GM21526 (cell line): Measurements from ENCODE around the gene GMDS.

Source experiments
- ATAC-seq: cut with Tn5 transposase; IDR thresholded peaks from one replicate; pipeline ENCODE4 v1.9.1; 2021; ENCODE audit warnings: moderate library complexity; ENCODE audit not compliant: unreplicated experiment, low FRiP score

GMDS gene

DNA sequence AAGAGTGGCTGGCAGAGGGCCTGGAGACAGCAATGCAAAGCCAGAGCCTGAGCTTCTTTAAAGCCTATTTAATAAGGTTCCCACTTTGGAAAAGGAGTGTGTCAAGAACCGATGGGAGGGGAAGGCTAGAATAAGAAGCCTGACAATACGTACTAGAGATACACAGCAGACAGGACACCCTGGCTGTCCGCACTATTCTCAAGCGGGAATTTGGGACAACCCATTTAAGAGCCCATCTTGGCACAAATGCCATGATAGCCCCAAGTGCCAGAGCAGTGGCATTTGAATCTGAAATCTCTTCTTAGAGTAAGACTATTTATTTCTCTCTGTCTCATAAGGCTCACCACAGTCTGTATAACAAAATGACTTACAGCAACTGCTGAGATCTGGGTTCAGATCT is 3.1 kb downstream of the GMDS start:
- no peak for ATAC-seq

DNA sequence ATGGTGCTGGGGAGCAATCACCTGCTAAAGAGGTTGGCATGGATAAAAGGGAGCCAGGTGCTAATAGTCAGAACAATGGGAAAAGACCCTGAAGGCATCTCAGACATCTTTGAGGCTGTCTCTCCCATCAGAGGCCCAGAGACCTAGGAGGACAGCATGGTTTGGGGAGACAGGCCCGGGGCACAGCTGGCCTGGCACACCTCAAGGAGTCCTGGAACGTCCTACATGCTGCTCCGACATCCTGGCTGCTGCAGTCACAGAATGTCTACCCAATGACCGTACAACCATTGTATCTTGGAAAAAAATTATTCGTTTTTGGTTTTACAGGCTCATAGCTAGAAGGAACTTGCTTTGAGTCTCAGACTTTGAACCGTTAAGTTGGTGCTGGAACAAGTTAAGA is 4.4 kb downstream of the GMDS start:
- no peak for ATAC-seq

DNA sequence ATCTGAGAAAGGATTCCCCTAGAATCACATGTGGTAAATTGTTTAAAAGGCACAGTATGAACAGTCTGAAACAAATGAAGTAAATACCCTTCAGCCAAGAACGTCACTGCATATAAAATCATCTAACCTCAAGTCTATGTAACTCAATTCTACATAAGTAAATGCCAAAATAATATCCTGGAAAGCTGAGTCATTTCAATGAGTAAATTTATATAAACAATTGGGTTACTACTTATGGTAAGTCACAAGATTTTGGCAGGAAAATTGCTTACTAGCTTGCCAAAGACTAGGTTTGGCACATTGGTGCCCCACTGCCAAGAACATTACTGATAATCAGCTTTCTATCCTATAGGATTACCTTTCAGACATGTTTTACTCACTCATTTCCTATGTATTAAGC is 8.4 kb downstream of the GMDS start:
- ATAC-seq, result no peak

DNA sequence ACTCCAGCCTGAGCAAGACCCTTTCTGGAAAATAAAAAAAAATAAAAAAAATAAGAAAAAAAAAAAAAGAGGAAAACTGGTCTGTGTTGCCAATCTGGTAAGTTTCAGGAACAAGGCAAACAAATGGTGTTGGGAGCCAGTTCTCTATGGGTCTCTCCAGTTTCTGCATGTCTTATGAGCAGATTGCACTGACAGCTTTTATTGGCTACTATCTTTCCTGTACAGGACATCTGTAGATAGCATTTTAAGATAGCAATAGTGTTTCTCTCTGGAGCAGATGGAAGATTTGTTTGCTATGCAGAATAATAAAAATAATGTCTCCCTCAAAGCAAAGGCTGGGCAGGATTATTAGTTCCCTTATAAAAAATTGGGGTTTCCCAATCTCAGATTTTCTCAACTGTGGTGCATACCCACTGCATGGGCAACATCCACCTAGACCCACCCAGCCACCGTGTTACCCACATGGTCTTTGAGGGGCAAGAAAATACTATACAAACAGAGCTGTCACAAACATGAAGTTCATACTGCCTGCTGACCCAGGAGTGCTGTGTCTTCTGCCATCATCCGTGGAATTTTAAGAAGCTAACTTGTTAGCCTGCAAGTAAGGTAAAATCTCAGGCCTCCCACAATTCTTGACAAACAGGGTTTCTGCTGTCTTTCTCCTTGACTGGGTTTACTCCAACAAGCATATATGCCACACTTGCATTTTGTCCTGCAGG is 9.5 kb downstream of the GMDS start:
- no peak for ATAC-seq

DNA sequence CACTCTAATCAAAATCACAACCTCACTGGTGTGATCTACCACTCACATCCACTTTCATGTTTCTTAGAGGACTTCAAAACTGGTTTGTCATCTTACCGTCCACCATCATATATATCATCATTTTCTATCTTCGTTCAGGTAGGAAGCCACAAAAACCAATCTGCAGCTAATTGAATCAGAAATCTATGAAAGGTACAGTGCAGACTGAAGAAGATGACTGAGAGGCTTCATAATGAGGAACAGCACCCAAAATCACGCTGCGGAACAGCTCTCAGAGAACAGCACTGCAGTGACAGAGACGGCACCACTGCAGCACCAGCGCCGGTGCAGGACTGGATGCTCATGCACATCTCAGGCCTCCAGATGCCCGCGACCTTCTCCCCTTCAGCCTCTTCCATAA is 13.0 kb downstream of the GMDS start:
- no peak for ATAC-seq

DNA sequence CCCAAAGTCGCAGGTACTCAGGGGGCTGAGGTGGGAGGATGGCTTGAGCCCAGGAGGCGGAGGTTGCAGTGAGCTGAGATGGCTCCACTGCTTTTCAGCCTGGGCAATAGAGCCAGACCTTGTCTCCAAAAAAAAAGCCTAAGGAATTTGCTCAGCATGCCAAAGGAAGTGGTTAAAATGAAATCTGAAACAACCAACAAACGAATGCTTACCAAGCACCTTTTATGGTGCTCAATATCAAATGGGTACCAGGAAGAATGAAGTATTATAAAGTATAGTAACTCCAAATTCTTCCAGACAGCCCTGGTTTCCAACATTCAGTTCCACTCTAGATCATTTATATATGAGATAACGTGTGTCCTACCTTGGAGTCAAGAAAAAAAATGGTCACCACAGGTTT is 14.0 kb downstream of the GMDS start:
- ATAC-seq, result no peak

DNA sequence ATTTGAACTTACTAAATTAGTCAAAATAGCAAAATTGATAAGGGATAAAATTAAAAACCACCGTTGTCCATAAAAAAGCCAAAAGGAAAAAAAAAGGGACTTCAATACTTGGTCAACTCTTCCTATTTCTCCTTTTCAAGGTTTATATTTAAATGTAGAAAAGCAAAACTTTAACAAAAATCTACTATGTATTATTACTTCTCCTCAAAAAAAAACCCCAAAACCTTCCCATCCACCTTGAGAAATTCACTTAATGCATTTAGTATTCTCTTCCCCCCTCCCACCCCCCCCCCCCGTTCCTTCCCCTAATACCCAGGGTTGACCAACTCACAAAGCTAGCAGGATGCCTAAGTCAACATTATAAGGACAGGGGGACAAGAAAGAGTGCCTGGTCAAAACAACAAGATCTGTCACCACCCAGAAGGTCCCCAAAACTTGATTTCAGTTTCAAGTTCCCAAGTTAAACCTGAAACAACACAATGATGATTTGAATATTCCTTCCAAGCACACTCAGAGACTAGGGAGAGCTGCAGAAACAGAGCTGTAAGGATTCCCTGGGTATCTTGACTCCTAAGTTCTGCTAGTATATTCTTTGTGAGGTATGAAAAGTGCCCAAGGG is 14.6 kb downstream of the GMDS start:
- ATAC-seq, result peak; percentile 51

DNA sequence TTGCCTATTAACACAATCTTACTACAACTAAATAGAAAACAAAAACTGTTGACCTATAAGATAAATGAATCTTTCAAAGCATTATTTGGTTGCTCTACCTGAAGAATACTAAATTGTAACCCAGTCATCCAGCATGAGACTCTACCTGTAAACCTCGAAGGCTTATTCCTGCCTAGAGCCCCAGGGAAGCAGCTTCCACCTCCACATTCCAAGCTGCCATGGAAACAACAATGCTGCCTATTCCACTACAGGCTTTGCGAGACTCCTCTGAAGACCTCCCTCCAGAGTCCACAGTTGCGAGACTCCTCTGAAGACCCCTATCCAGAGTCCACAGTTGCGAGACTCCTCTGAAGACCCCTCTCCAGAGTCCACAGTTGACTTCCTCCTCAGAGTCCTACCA is 15.7 kb downstream of the GMDS start:
- ATAC-seq, result no peak

DNA sequence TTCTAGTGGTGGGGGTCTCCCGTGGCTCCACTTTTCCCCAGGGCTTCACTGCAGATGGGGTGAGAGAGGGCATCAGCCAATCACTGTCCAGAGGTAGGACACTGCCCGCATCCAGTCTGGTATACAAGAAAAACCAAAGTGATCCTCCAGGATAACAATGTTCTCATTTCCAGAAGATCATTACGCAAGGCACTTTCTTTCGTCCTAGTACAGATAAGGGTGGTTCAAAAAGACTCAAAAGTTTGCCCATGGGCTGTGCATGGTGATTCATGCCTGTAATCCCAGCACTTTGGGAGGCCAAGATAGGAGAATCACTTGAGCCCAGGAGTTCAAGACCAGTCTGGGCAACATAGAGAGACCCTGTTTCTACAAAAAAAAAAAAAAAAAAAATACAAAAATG is 16.4 kb downstream of the GMDS start:
- no peak for ATAC-seq

DNA sequence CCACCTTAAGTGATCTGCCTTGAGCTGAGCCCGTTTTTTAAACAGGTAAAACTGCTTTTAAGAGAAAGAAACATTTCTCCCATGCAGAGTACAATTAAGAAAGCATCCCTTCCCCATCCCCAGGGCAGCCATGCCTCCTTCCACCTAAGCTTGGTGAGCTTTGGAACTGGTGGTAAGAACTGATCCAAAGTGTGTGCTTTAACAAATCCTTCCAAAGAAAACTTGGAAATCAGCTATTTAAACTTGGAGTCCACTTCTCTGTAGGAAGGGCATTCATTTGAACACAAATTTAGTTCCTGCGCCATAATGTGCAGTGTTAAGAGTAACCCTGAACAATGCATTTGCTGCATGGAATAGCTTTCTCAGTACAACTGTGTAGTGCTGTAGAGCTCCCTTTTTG is 17.0 kb downstream of the GMDS start:
- ATAC-seq, result no peak

DNA sequence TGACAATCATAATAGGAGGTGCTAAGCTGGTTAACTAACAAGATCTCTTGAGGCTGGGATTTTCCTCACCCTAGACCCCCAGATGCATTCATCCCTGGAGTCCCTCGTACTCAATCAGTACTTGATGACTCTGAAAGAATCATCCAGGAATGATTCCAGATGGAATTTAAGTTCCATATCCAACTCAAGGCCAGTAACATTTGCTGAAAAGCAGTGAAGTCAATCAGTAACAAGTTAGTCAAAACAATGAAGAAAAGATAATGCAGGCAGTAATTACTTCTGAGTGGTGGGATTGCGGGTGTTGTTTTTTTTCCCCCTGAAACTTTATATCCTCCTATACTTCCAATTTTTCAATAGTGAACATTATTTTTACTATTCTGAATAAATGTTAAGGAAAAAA is 18.6 kb downstream of the GMDS start:
- no peak for ATAC-seq

DNA sequence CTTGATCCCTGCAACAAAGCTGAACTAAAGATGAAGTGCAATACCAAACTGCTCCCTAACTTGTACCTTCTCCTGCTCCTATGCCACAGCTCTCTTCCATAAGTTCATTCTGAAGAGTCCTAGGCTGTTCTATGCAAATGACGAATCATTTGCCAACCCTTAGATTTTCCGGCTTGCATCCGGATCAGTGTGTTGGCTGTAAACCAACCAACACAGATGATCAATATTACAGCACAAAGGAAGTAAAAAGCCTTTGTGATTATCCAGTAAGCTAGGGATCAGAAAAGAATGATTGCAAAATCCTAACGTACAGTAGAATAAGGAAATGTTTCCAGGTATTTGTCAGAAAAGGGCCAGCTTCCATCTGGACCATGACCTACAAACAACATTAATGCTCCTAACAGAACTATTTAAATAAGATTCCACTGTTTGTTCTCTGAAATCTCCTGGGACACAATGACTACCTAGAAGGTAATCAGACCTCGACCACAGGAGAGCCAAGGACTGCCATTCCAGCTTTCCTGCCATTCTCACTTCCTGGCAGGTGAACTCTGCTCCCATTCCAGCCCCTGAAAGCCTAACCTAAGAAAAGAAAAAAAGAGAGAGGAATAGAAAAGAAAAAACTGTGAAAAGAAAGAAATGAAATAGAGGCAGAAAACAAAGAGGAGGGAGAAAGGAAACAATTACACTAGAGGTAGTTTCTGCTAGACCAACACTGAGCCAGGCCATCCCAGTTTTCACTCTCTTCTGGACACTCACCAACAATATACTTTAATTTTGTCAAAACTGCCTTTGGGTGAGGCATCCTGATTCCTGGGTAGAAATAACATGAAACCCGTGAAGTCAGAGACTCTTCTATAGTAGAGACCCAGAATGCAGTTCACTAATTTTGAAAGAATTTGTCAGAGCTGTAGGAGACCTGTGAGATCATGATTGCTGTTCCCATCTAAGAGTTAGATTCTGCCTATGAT is 19.7 kb downstream of the GMDS start:
- no peak for ATAC-seq

DNA sequence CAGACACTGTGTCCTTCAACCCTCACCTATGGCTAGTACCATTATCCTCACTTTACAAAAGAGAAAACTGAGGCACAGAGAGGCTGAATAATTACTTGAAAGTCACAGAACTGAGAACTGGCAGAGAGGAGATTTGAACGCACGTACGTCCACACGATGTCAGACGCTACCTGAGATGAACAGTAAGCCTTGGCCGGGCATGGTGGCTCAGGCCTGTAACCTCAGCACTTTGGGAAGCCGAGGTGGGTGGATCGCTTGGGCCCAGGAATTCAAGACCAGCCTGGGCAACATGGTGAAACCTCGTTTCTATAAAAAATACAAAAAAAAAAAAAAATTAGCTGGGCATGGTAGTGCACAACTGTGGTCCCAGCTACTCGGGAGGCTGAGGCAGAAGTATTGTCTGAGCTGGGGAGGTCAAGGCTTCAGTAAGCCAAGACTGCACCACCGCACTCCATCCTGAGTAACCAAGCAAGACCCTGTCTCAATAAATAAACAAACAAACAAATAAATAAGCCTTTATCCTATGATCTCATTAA is 20.5 kb downstream of the GMDS start:
- no peak for ATAC-seq

DNA sequence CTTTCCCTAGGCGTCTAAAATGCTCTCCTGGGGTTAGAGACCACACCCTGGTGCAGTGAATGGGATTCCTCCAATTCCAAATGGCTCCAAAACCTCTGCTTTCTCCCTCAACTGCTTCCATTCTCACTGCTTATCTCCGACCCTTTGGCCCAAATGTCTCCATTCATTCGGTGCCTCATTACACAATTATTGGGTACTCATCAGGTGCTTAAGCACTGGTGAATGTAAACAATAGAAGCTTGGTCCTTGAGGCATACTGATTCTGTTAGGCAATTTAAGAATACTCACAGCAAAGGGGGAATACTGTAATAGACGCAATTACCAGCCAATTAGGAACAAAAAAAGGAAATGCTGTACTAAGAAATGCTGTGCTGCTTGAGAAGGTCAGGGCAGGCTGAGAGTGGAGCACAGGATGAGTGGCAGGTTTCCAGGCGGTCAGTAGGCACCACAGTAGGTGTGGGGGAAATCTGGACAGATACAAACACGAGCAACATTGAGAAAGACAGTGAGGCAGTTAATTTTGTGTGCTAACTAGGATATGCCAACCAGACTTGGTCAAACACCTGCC is 23.0 kb downstream of the GMDS start:
- ATAC-seq, result no peak

DNA sequence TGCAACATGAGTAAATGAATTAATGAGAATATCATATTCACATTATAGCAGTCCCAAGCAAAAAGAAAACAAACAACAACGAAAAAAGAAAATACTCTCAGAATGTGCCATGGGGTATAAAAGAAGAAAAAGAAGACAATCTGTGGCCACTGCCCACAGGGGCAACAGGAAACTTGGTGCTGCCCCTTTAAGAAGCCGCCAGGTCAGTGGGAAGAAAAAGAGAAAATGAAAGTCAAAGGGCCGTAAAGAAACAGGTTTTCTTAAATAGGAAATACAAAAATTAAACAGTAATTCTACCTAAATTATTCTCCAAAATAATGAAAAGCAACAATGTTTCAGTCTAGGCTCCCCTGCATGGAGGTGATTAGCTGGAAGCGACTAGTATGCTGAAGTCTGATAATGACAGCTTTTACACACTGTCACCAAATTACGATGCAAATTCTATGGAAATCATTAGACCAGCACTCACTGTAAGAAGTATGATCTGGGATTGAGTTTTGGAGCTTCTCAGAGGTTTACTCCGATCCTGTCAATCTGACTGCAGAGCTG is 23.6 kb downstream of the GMDS start:
- peak; percentile 47 for ATAC-seq

DNA sequence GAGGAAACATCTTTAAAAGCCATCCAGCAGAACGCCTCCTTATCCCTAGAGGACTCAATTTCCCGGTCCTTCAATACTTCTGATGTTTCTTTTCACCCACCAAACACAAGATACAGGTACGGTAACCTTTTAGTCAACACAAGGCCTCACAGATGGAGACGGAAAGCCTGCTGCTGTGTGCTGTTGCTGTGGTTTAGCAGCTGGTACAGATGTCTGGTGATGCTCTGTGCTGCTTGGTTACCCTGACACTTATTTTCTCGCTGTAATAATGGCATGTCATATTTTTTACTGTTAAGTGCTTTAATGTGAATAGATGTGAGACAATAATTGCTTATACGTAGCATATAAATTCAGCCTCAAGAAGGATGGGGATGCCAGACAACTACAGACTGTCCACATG is 25.3 kb downstream of the GMDS start:
- ATAC-seq, result no peak

DNA sequence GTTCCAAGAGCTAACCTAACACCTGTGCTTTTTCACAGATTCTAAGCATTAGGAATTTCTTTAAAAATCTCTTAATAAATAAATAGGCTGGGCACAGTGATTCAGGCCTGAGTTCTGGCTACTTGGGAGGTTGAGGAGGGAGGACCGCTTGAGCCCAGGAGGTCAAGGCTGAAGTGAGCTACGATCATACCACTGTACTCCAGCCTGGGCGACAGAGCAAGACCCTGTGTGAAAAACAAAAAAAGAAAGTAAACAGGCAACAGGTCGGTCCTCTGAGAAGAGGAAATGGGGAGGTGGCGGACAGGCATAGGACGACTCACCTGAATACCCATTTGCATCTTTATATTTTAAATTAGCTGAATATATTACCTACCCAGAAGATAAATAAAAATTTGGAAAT is 26.5 kb downstream of the GMDS start:
- no peak for ATAC-seq

DNA sequence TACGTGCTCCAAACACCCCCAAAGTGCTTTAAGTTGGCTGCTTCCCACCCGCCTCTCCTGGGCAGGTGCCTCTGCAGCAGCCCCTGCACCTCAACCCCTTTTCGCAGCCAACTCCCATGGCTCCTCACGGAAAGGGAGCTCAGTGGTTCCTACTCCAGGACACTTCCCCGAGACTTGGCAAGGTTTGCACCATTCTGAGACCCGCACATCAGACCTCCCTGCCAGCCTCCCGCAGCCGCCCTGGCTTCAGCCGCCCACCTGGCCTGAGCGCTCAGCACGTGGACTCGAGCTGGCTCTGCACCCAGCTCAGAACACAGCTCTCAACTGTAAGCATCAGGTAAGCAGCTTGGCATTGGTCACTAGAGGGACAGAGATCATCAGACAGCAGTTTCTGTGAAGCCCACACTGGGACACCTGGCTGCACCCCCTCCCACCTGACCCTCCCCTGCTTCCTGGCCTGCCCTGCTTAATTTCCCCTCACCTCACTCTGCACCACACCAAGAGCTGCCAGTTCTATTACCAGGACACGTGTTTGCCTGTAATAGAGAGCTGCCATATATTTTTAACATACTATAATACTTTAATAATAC is 28.5 kb downstream of the GMDS start:
- ATAC-seq, result no peak

DNA sequence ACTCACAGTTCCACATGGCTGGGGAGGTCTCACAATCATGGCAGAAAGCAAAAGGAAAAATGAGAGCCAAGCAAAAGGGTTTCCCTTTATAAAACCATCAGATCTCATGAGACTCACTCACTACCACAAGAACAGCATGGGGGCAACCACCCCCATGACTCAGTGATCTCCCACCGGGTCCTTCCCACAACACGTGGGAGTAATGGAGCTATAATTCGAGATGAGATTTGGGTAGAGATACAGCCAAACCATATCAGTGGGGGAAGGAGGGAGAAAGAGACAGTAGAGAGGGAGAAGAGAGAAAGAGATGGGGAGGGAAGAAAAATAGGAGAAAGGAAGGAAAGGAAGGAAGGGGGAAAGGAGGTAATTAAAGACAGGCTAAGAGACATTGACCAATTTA is 30.1 kb downstream of the GMDS start:
- ATAC-seq, result no peak

DNA sequence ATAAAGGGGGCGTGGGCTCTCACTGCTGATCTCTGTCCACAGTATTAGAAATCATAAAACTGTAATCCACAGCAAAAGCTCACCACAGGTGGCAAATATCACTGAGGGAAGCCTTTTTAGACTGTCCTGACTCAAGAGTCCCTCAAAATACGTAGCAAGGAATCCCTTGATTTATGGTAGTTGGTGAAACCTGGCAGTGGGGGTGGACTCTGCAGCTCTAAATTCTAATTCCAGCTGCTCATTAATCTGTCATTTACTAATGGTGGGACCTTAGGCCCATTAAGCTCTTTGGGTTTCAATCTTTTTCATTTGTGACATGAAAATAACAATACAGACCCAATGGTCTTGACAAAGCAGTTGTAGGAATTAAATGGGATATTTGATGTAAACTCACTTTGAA is 32.3 kb downstream of the GMDS start:
- no peak for ATAC-seq
